ENCODE measurements around the gene FAN1.
"Not testable (repeated sequence)": the region's sequence is repeated elsewhere in the genome, so short reads cannot be mapped to it uniquely, and the experiment has no call there.

FAN1 gene

DNA sequence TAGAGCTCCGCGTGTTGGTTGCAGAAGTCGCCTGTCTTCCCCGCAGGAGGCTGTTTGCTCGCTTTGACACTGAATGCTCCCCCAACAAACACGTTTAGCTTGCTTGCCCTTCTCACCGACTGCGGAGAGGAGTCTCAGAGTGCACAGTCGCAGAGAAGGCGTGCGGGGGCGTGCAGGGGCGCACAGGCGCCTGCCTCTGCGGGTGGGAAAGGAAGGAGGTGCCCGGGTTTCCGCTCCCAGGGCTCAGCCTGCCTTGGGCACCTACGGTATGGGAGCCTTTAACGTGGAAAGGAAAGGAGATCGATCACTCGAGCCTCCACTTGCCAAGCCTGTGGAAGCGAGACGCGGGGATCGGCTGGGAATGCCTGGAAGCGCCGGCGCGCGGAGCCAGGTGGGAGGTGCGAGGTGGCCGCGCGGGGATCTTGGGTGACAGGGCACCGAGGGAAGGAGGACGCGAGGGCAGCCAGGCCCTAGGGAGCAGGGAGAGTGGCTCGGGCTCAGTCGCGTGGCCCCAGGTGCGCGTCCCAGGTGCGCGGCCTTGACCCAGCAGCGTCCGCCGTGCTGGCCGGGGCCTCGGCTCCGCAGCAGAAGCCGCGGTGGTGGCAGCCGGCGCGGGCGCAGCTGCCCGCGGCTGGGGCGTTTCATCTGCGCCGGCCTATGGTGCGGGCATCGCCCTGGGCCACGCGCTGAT is at the start of gene FAN1:
TSS of gene FAN1 (plus strand) at position 419 of the 691 bp plus-strand sequence. CDS start 749 bp downstream, outside the sequence.
- peak; percentile 71 to 76 for DNase-seq (ENCODE audit: low read depth in 2 of 2)

DNA sequence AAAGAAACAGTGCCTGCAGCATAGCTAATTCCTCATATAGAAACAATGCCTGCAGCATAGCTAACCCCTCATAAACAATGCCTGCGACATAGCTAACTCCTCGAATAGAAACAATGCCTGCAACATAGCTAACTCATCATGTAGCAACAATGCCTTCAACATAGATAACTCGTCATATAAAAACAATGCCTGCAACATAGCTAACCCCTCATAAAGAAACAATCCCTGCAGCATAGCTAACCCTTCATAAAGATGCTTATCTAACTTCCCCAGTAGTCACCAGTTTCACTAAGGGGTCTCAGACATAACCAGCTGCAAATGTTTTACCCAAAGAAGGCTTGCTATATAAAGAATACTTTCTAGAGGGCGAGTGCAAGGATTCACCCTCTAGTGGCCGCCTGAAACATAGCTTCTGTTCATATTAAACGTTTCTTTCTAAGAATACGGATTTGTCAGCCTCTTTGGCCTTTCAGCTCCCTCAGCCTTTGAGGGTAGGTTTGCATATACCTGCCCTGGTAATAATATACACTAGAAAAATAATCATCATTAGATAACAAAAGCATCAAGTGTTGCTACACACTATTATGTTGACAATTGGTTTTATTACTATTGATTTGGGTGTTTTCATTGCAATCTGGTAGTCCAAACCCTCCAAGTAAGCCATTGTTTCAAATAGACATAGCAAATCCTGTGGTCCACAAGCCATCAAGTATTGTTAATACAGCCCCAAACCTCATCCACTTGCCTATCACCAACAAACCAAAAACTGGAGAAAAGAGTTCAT is 44.4 kb upstream of the FAN1 start:
- DNase-seq (ENCODE audit: low read depth in 2 of 2) = peak in 1 of 2 donors; percentile 5

DNA sequence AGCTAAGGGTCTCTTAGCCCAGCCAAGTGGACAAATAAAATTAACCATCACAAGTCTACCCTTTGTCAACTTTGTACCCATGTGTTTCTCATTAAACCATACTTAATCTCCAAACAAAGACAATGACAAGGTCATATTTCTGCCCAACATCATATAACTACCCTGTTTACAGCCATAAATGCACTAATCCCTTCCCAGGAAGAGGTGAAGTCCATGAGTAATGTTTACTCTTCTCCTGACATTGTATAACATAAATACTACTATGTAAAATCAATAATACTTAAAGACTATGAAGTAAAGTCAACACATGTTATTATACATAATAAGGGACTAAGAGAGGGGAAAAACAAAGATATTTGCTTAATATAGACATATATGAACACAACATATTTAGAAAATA is 38.5 kb upstream of the FAN1 start:
- DNase-seq (ENCODE audit: low read depth in 2 of 2) = no peak

DNA sequence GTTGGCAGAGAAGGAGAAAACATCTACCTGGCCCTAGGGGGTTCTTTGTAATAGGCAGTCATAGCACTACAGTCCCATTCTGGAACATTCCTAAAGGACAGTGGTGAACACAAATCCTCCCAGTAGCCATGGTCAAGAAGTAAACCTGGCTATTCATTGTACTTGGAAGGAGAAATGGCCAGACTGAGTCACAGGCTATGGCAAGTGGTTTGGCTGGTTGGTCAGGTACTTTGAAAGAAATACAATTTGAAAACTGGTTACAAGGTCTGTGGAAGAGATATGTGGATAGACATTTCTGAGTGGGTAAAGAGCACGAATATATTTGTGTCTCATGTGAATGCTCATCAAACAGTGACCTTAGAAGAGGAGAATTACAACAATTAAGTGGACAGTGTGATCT is 33.0 kb upstream of the FAN1 start:
- no peak for DNase-seq (ENCODE audit: low read depth in 2 of 2)

DNA sequence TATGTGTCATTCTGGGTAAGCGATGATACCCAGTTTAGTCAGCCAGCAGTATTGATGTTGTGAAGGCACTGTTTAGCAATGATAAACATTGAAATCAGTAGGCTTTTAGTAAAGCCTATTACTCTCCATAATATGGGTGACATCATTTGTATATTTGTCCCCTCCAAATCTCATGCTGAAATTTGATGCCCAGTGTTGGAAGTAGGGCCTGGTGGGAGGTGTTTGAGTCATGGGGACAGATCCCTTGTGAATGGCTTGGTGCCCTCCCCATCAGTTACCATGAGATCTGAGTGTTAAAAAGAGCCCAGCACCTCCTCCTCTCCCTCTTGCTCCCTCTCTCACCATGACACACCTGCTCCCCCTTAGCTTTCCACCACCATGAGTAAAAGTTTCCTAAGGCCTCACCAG is 31.4 kb upstream of the FAN1 start:
- no peak for DNase-seq (ENCODE audit: low read depth in 2 of 2)

DNA sequence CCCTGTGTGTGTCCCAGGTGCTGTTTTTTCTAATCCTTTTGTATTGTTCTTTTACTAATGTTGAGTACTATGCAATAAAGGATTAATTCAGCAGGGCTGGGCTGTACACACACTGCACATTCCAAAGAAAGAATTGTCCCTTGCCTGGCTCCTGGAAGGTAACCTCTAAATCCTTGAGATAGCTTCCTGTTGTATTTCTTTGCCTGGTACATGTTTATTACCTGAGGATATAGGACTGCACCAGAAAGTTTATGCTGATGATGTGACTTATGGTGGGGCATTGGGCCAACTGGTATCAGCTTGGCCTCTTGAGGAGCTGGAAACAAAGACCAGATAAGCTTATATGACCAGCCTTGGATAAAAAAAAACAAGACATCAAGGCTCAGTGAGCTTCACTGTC is 26.6 kb upstream of the FAN1 start:
- DNase-seq (ENCODE audit: low read depth in 2 of 2) = no peak

DNA sequence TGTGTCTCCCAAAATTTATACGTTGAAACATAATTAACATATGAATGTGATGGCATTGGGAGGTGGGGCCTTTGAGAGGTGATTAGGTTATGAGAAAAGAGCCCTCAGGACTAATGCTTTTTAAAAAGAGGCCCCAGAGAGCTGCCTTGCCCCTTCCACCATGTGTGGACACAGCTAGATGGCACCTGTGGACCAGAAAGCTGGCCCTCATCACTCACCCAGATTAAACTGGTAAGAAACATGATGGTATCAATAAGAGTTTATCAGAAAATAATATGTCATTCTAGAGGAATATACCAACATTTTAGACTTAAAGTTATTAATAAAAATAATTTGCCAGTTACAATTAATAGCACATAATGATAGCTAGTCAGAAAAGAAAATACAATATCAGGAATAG is 25.2 kb upstream of the FAN1 start:
- no peak for DNase-seq (ENCODE audit: low read depth in 2 of 2)

DNA sequence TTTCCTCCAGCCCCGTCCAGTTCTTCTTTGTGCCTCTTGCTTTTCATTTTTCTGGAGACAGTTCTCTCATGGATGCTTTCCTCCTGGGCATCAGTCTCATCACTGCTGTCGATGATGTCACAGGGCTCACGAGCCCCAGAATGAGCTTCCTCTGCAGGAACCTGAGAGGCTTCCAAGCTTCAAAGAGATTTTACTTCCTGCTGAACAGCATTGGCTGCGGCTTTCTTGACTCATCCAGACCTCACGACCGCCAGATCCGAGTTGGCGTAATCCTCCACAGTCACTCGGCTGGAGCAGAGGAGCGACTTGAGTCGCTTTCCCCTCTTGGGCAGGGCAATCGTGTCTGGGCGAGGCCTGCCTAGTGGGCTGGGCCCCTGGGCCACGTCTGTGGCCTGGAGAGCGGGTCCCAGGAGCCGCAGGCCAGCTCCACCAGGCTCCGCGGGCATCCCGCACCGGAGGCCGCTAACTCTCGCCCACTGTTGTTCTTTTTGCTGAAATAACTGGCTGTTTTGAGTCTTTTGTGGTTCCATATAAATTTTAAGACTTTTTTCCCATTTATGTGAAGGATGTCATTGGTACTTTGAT is 20.8 kb upstream of the FAN1 start:
- DNase-seq (ENCODE audit: low read depth in 2 of 2) = peak in 1 of 2 donors; percentile 21

DNA sequence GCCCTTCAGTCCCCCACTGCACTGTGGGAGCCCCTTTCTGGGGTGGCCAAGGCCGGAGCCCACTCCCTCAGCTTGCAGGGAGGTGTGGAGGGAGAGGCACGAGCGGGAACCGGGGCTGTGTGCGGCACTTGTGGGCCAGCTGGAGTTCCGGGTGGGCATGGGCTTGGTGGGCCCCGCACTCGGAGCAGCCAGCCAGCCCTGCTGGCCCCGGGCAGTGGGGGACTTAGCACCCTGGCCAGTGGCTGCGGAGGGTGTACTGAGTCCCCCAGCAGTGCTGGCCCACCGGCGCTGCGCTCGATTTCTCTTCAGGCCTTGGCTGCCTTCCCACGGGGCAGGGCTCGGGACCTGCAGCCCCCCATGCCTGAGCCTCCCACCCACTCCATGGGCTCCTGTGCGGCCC is 20.0 kb upstream of the FAN1 start:
- DNase-seq (ENCODE audit: low read depth in 2 of 2) = not testable (repeated sequence)

DNA sequence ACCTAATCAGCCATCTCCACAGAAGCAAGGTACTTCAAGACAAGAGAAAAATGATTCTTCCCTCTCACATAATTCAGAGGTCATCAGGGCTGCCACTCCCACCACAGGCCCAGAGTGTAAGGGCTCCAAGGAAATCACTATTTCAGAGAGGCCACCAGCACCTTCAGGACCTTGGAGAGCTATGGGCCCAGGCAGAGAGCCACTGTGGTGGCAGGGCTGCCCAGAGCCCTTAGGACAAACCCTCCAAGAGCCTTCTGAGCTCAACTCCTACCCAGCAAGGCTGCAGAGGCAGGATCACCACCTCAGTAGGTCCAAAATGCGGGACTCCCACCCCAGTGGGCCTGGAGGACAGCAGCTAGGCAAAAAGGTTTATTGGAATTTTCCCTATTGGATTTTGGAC is 17.9 kb upstream of the FAN1 start:
- DNase-seq (ENCODE audit: low read depth in 2 of 2) = no peak

DNA sequence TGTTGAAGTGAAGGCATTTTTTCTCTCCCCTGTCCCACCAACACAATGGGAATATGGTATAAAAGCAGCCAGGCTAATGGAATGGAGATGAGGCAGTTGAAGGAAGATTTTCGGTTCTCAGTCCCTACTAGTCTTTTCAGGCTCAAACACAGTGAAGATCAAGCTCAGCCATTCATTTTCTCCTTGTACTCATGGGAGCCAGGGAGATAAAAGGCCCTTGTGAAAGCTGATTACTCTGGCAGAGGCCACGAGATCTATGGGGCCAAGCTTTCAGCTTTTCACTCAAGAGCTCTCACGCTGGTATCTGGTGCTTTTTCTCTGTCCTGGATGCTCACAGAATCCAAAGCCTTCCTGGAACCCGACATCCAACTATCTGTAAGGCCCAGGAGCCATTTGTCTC is 14.5 kb upstream of the FAN1 start:
- no peak for DNase-seq (ENCODE audit: low read depth in 2 of 2)

DNA sequence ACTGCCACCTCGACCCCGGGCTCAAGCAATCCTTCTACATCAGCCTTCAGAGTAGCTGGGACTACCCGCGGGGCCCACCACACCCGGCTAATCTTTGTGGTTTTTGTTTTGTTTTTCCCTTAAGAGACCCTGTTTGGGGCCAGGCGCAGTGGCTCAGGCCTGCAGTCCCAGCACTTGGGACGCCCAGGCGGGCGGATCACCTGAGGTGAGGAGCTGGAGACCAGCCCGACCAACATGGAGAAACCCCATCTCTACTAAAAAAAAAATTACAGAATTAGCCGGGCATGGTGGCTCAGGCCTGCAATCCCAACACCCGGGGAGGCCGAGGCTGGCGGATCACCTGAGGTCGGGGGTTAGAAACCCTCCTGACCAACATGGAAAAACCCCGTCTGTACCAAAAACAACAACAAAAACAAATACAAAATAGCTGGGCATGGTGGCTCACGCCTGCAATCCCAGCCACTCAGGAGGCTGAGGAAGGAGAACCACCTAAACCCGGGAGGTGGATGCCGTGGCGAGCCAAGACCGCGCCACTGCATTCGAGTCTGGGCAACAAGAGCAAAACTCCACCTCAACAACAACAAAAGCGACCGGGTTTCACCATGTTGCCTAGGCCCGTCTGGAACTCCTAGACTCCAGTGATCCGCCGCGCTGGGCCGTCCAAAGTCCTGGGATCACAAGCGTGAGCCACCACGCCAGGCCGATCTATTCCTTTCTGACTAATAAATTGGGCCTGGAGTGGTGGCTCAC is 8.1 kb upstream of the FAN1 start:
- no peak for DNase-seq (ENCODE audit: low read depth in 2 of 2)

DNA sequence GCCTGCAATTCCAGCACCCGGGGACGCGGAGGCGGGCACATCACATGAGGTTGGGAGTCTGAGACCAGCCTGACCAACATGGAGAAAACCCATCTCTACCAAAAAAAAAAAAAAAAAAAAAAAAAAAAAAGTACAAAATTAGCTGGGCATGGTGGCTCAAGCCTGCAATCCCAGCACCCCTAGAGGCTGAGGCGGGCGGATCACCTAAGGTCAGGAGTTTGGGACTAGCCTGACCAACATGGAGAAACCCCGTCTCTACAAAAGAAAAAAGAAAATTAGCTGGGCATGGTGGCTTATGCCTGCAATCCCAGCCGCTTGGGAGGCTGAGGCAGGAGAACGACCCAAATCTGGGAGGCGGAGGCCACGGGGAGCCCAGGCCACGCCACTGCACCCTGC is 7.5 kb upstream of the FAN1 start:
- no peak for DNase-seq (ENCODE audit: low read depth in 2 of 2)

DNA sequence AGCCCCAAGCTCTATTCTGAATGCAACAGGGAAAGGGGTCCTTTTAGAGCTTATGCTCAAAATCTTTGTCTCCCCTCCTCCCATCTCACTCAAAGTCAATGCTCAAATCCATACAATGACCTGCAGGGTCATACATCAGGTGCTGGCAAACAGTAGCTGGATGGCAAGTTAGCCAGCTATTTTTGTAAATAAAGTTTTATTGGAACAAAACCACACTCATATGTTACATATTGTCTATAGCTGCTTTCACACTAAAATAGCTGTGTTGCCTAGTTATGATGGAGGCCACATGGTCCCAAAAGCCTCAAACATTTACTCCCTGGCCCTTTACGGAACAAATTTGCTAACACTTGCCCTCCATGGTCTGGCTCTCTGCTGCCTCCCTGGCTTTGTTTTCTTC is 1.8 kb upstream of the FAN1 start:
- DNase-seq (ENCODE audit: low read depth in 2 of 2) = no peak

DNA sequence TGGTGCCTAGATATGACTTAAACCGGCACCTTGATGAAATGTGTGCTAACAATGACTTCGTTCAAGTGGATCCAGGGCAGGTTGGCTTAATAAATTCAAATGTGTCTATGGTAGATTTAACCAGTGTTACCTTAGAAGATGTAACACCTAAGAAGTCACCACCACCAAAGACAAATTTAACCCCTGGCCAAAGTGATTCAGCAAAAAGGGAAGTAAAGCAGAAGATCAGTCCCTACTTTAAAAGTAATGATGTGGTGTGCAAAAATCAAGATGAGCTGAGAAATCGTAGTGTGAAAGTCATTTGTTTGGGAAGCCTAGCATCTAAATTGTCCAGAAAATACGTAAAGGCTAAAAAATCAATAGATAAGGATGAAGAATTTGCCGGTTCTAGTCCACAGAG is 1.1 kb downstream of the FAN1 start:
- no peak for DNase-seq (ENCODE audit: low read depth in 2 of 2)

DNA sequence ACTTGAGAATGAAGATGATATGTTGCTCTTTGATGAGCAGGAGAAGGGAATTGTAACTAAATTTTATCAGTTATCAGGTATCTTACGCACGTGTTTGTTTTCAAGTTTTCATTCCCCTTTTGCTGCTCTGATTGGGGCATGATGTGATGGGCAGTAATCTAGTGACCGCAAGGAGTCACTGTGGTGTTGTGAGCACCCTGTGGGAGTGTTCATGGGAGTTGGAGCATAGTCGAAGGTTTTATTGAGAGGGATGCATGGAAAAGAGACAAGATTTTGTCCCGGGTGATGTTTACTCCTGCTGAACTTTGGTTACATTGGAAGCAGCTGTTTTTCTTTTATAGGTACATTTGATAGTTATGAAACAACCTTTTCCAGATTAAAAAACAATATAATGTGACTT is 2.1 kb downstream of the FAN1 start:
- DNase-seq (ENCODE audit: low read depth in 2 of 2) = no peak

DNA sequence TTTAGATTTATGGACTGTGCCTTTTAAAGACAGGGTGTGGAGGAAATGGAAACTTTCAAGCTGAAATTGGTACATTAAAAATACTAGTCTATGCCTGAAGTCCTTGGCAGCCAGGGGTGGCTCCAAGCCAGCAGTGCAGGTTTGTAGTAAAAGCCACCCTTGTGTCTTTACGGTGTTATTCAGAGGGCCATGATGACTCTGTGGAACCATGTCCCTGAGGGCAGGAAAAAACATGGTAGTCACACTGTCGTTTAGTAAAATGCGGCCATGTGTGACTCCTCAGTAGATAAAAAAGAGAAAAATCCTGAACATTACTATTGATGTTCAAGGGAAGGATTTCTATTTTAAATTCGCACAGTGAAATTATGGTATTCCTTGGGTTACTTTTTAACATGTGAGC is 2.7 kb downstream of the FAN1 start:
- DNase-seq (ENCODE audit: low read depth in 2 of 2) = no peak

DNA sequence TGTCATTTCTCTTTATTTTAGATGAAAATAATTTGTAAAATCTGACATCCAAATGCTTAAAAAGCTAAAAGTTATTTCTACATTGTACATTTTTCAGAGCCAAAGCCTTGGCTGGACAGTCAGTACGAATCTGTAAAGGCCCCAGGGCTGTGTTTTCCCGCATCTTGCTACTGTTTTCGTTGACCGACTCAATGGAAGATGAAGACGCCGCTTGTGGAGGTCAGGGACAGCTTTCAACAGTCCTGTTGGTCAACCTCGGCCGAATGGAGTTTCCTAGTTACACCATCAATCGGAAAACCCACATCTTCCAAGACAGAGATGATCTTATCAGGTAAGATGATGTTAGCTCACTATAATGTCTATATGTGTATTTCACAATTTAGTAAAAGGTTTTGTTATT is 10.0 kb downstream of the FAN1 start:
- no peak for DNase-seq (ENCODE audit: low read depth in 2 of 2)

DNA sequence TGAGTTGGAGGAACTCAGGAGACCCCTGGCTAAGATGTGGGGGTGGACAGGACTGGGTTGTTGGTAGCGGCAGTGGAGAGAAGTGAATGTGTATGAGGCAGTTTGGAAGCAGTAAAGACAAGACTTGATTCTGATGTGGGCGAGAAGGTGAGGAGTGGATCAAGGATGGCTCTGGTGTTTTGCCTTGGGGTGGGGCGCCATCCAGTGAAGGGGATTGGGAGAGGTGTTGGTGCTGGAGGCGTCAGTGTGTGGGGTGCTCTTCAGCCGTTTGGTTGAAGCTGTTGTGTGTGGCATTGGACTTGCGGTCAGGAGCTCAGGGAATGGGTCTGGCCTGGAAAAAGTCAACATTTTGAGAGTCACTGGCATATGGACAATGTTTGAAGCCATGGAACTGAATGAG is 13.3 kb downstream of the FAN1 start:
- no peak for DNase-seq (ENCODE audit: low read depth in 2 of 2)

DNA sequence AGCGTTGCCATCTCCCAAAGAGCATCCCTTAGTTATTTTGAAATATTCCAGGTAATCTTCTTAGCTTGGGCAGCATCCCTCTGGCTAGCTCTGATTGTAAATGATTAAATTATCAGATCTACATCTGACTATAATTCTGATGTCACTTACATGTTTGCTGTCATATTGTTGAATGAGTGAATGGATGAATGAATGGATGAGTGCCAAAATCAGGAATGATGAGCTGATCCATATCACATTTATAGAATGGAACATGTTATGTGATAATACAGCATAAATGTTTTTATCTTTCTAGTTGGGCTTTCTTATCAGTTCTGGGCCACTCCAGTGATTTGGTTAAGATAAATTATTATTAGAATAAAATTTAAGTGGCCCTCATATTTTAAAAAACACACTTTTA is 14.0 kb downstream of the FAN1 start:
- no peak for DNase-seq (ENCODE audit: low read depth in 2 of 2)

DNA sequence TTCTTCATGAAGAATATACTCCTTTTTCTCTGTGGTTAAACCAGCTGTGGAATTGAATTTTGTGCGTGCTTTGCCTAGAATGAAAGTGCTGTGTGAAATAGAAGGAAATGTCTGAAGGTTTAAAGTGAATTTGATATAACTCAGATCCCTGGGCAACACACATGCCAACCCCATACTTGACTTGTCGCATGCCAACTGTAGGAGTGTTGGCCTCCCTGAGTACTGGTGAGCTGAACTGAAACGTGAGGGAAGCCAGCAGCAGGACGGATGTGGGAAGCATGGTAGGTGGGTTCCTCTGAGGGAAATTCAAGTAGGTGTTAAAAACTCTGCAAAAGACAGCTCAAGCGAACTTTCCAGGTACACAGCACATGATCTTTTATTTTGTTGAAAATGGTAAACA is 14.7 kb downstream of the FAN1 start:
- DNase-seq (ENCODE audit: low read depth in 2 of 2) = no peak

DNA sequence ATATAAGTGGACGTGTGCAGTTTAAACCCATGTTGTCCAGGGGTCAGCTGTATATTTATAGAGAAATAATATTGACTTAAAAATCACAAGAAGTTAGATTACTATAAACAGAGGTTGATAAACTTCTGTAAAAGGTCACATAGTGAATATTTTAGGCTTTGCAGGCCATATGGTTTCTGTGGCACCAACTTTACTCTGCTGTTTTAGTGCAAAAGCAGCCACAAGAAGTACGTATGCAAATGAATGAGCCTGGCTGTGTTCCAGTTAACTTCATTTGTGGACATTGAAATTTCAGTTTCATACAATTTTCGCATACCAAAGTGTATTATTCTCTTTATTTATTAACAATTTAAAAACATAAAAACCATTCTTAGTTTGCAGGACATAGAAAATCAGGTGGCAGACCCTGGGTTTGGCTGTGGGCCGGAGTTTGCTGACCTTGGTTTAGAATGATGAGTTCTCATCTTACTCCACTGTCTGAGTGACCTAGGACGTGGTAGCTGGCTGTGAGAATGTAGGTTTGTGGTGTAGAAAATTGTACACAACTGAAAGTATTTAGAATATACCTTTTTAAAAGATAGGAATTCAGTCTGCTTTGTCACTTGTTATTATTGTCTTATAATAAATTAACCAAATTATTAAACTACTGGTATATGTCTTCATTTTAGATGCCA is 16.3 kb downstream of the FAN1 start:
- no peak for DNase-seq (ENCODE audit: low read depth in 2 of 2)
